ENCODE results near the gene ZFYVE9.
"Not testable (repeated sequence)": the region's sequence is repeated elsewhere in the genome, so short reads cannot be mapped to it uniquely, and the experiment has no call there.

ZFYVE9 gene, protein sequence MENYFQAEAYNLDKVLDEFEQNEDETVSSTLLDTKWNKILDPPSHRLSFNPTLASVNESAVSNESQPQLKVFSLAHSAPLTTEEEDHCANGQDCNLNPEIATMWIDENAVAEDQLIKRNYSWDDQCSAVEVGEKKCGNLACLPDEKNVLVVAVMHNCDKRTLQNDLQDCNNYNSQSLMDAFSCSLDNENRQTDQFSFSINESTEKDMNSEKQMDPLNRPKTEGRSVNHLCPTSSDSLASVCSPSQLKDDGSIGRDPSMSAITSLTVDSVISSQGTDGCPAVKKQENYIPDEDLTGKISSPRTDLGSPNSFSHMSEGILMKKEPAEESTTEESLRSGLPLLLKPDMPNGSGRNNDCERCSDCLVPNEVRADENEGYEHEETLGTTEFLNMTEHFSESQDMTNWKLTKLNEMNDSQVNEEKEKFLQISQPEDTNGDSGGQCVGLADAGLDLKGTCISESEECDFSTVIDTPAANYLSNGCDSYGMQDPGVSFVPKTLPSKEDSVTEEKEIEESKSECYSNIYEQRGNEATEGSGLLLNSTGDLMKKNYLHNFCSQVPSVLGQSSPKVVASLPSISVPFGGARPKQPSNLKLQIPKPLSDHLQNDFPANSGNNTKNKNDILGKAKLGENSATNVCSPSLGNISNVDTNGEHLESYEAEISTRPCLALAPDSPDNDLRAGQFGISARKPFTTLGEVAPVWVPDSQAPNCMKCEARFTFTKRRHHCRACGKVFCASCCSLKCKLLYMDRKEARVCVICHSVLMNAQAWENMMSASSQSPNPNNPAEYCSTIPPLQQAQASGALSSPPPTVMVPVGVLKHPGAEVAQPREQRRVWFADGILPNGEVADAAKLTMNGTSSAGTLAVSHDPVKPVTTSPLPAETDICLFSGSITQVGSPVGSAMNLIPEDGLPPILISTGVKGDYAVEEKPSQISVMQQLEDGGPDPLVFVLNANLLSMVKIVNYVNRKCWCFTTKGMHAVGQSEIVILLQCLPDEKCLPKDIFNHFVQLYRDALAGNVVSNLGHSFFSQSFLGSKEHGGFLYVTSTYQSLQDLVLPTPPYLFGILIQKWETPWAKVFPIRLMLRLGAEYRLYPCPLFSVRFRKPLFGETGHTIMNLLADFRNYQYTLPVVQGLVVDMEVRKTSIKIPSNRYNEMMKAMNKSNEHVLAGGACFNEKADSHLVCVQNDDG (N-terminal part only)

GRCh38 chr1:52141513-52142219 lies at the start of gene ZFYVE9:
Gene ZFYVE9 (plus strand): TSS chr1:52142089. CDS start chr1:52233207, 91,118 bp downstream.
- DNase-seq, result peak; percentile 57

GRCh38 chr1:52094300-52094699 lies 47.6 kb upstream of the ZFYVE9 start:
- DNase-seq, result not testable (repeated sequence)

GRCh38 chr1:52096216-52096615 lies 45.7 kb upstream of the ZFYVE9 start:
- no peak for DNase-seq

GRCh38 chr1:52098139-52098871 lies 43.6 kb upstream of the ZFYVE9 start:
- DNase-seq, result no peak

DNA sequence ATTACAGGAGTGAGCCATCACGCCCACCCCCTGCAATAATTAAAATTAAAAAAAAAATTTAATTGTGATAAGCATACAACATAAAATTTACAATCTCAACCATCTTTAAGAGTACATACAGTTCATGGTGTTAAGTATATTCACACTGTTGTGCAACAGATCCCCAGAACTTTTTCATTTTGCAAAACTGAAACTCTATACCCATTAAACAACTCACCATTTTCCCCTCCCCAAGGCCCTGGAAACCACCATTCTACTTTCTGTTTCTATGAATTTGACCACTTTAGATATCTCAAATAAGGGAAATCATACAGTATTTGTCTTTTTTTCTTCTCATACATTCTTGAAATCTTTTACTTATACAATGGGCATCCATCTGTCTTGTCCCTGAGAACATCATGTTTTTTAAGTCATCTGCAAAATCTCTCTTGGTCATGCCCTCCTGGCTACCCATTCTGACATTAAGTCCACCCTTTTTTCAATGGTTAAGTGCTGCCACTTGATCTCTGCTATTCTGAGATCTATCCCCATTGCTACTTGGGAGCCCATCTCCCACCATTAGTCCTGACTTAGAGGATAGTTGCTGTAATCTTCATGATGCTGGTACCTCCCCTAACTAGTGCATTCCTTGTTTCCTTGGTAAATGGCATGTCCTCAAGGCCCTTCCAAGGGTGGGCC lies 39.4 kb upstream of the ZFYVE9 start:
- no peak for DNase-seq

DNA sequence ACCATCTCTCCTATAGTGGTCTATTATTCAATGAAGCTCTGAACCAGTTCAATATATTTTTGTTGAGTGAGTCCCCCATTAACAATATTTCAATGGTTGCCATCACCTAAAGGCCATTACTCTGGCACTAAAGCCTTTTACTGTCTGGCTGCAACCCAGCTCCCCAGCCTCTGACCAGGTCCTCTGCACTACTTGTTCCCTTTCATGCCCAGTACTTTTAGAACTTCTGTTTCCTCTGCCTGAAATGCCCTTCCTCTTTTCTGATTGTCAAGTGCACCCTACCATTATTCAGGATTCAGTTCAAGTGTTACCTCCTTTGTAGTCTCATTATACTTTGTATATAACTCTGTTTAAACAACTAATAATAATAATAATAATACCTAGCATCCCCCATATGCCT lies 30.4 kb upstream of the ZFYVE9 start:
- DNase-seq, result no peak

DNA sequence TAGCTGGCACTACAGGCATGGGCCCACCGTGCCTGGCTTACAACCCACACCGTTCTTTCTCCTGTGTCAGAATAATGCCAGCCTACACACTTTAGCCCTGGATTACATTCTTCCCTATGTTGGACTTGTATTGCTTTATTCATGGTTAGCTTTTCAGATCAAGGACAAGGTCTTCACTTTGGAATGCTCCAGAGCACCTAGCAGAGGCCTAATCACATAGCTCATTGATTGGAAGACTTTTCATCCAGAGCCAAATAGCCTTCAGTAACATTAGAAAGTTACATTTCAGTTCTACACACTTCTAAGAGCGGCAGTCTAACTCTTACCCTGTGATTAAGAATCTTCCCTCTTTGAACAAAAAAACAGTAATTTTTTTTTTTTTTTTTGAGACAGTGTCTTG lies 29.4 kb upstream of the ZFYVE9 start:
- no peak for DNase-seq

DNA sequence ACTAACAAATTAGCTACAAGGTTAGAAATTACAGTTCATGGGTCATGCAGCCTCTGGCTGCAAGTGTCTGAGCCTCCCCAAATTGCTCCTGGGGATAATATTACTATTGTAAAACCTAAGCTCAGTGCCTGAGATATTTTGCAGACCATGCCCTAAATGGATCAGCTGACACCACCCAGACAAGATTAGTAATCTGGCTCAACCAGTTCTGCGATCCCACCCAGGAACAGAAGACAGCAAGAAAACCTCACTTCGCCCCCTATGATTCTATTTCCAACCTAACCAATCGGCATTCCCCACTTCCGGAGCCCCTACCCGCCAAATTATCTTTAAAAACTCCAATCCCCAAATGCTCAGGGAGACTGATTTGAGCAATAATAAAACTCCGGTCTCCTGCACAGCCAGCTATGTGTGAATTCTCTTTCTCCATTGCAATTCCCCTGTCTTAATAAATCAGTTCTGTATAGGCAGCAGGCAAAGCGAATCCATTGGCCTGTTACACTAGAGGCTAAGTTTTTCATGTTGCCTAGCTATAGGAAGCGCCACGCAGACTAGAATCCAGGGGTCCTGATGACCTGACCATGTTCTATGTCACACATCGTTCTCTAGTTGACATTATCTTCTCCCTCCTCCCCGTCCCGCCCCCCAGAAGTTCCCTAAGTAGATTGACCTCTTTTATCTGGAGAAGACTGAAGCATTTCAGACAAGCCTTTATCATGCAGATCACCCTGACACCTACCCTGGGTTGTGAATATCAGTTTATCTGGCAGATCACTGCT lies 22.4 kb upstream of the ZFYVE9 start:
- DNase-seq, result no peak

GRCh38 chr1:52122384-52122783 lies 19.5 kb upstream of the ZFYVE9 start:
- no peak for DNase-seq

DNA sequence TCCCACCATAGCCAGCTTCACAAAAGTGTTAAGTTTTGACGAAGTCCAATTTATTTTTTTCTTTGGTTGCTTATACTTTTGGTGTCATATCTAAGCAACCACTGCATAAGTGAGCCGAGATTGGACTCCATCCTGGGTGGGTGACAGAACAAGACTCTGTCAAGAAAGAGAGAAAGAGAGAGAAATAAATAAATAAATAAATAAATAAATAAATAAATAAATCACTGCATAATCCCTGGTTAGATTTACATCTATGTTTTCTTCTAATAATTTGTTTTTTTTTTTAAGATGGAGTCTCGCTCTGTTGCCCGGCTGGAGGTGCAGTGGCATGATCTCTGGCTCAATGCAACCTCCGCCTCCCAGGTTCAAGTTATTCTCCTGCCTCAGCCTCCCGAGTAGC lies 18.3 kb upstream of the ZFYVE9 start:
- DNase-seq, result no peak

DNA sequence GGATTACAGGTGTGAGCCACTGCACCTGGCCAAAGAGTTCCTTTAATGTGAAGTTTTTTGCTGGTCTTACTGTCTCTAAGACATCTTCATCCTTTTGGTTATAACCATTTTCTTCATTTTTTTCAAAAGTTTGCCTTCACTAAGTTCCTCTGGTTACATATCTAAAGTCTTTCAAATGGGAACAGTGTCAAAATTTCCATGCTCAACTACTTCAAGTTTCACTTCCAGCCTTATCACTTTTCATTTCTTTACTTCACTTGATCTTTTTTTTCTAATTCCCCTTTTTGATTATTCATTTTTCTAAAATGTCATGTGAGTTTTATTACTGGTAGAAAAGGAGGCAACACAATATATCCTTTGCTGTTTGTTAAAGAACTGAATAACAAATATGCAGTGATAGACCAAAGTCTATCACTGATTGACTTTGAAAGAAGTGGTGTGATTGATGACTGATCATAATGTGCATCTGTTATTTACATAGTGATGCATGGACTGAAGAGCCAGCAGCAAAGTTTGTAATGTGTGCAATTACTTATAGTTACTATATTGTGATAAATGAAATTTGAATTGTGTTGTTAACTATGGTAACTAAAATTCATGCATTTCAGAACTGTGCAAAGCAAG lies 16.0 kb upstream of the ZFYVE9 start:
- DNase-seq, result no peak

DNA sequence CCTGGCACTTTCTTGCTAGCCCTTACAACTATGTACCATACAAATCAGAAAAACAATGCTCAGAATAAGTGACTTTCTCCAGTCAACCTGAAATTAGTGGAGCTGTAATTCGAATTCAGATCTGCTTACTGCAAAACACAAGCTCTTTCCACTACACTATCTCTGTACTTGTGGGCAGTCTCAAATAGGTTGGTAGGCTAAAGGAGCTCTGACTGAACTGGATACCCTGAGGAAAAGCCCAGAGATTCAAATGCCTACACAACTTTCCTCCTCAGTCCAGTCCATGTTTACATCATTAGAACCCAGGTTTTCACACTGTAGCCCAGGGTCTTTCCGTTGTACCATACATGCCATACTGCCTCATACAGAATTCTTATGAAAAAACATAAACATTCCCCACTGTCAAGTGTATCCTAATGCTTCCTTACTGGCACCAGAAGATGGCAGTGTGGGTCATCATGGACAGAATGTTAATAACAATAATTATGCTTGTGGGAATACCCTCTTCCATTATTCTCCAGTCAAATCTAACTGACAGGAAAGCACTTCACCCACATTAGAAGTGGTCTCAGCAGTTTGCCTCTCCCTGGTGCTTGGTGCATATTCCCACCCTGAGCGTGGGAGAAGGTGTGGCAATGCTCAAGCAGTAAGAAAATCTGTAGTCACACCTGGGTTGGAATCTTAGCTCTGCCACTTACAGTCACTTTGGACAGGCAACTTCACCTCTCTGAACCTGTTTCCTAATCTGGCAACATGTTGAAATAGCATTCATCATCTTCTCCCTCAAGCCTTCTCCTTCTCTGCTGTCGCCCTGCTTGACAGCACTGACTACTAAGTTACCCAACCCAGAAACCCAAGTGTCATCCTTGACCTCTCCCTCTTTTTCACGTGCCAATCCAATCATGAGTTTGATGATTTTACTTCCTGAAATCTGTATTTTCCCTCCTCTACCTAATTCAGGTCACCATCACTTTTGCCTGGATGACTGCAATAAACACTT lies 14.4 kb upstream of the ZFYVE9 start:
- DNase-seq, result no peak

DNA sequence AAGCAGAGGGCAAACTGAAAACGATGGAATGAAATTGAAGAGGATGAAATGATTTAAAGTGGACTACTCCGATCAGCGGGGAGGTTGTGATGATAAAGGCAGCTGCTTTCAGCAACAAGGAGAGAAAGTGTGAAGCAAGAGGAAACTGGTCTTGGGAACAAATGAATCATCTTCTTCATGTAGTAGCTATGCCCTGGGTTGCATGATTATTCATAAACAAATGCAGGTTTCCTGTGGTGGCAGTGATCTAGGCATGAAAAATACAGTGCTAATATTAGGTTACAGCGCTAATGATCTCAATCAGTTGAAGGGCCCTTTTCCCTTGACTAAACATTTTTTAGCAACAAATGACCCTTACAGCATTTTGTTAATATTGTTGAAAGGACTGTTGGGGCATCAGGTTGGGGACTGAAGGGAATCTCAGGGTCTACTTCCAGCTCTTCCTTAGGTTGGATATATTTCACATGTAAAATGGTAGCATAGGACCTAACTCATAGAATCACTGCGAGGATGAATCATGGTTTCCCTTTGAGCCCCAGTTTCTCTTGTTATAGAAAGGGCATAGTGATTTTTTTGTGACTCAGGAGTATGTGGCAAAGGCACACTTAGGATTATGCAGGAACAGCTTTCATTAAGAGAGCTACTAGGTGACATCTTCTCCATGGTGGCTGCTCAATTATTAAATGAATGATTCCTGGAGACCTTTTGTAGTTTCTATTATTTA lies 1.9 kb upstream of the ZFYVE9 start:
- DNase-seq, result no peak

DNA sequence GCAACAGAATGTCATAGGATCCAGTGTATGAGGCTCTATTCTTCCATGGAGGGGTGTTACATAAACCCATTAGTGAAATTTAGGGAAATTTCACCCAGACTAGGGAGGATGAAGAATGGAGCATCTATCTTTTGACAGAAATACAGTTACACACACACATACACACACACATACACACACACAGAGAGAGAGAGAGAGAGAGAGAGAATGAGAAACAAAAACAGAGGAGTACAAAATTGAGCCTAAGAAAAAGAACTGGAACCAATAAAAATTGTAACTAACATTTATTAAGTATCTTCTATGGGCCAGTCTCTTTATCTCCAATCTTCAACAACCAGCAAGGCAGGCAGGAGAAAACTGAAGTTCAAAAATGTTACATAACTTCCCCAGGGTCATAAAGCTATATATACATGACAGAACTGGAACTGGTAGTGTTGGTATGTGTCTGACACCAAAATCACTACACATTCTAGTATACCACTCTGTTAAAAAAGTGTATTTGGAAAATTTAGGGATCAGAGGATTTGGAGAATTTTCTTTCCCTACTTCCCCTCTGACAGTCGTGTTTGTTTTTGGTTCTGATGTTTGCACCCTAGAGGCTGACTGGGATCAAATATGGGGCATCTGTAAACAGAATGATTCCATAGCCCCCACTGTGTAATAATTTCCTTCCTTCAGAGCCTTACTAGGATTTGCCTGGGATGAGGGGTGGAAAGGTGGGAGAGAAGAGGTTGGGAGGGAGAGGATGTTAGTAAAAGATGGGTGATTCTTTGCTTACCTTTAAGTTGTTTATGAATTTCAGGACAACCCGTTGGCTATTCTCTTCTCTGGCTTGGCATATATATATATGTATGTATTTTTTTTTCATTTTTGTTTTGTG lies 1.0 kb upstream of the ZFYVE9 start:
- no peak for DNase-seq

DNA sequence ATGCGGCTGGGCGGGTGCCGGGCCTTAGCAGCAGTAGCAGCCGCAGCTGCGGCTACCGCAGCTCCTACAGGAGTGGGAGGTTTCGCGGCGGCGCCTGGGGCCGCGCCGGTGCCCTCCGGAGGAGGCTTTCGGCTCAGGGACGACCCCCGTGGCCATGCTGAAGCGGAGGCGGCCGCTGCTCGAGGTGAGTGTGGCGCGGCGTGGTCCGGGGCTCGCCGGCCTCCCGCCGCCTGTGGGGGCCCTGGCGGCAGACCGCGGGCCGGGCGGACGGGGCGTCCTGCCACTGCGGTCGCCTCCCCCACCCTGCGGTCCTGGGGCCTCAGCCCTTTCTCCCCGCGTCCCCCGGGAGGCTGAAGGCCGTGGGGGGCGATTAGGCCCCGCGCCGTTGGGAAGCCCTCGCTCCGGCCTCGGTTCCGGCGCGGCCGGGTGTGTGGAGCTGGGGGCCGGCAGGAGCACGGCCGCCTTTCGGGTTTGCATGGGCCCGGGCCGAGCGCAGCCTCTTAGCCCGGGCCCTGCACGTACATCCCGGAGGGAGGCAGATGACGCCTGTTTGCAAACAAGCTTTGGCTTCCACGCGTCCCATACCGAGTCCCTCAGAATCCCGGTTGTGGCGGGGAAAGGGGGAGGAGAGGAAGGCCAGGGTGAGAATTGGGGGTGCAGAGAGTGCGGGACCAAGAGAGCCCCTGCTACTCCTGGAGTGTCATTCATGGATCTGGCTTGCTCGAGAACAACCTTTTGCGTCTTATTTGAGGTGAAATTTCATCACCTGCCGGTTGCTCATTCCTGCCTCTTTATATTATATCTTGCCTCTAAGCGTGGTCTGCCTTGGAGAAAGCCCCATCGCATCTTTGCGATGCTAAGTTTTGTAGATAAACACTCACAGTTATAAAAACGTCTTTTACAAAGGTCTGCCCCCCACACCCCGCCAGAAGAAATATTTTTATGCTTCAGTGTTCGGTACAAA lies 613 bp downstream of the ZFYVE9 start:
- peak; percentile 10 for DNase-seq

DNA sequence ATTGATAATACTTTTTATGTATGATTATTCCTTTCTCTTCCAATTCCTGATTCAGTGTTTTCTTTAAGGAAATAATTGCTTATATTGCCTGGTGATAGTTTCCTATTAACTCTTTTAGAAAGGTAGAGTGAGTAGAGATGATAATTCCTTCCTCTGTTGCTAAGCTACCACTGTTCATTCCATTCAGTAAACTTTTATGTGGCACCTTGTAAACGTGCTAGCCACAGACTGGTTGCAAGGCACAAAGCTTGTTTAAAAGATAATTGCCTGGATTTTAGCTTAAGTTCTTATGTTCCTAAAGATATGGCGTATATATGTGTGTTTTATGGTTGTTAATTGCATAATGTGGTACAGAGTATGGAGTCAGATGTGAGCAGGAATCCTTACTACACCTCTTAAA lies 3.2 kb downstream of the ZFYVE9 start:
- DNase-seq, result no peak
